Transverse colon (tissue), 4 donors: ENCODE results near the gene INPP4B.

ENCODE experiments used
- CTCF ChIP-seq, 5 experiments: fragments of 200-600 bp in 3 of 5; fragments of 450-650 bp in 2 of 5; sonication (generic) in 3 of 5; IDR thresholded peaks; 1 replicate in 2 of 5; 2 replicates in 3 of 5; pipeline ENCODE4 v1.5.1; 2016 to 2017; ENCODE audit warnings: antibody characterized with exemption in 5 of 5, inconsistent platforms in 3 of 5, mild to moderate bottlenecking in 2 of 5, moderate library complexity in 1 of 5
- POLR2AphosphoS5 ChIP-seq, 3 donors: sonication (generic); formaldehyde crosslinking; IDR thresholded peaks; one replicate each; pipeline ENCODE4 v1.6.1; 2016; ENCODE audit warnings: antibody characterized with exemption in 3 of 3

- TF ChIP-seq POLR2AphosphoS5 (IDR thresholded peaks at IDR 0.05) (no peak), CTCF (IDR thresholded peaks at IDR 0.05) (no peak)
These were observed 250.8 kb downstream of the INPP4B start for GRCh38 chr4:142595222-142595871.
